ENCODE results near the gene SLC35F4.
"Not testable (repeated sequence)": the region's sequence is repeated elsewhere in the genome, so short reads cannot be mapped to it uniquely, and the experiment has no call there.

SLC35F4 gene

GRCh38 chr14:57797160-57797559 lies 68.7 kb downstream of the SLC35F4 start:
- no peak for DNase-seq (ENCODE audit: low spot score)

GRCh38 chr14:57796556-57796955 lies 69.3 kb downstream of the SLC35F4 start:
- DNase-seq (ENCODE audit: low spot score) = no peak

DNA sequence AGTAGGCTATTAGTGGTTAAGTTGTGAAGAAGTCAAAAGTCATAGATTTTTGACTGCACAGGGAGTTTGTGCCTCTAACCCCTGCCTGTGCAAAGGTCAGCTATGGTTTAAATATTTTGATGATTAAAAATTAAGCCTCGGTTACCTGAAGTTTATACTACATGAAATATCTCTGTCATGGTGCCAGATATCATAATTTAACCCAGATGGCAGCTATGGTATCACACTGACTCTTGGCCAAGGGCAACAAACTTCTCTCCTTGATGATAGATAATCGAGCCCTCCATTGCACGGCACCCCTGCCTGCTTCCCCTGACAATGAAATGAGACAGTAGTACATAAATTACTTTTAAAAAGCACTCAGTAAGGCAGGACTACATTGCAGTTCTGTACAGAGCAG lies 80.8 kb downstream of the SLC35F4 start:
- no peak for DNase-seq (ENCODE audit: low spot score)

GRCh38 chr14:57771801-57772200 lies 94.1 kb downstream of the SLC35F4 start:
- DNase-seq (ENCODE audit: low spot score) = no peak

- no peak for DNase-seq (ENCODE audit: low spot score)
Observed at GRCh38 chr14:57769863-57770523, 95.9 kb downstream of the SLC35F4 start.

DNA sequence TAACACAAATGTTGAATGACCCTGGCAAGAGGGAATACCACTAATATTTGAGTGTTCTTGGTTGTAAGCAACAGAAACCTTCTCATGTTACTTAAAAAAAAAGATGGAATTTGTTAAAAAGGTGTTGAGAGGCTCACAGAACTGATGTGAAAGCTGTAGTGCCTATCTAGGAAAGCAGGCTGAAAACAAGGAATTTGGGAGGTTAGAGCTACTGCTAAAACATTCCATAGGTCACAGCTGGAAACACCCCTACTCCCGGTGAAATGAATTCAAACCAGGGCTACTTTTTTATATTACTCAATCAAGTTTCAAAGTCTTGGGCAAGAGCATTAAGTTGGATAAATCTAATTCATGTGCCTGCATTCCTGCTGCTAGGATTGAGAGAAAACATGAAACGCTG lies 104.1 kb downstream of the SLC35F4 start:
- DNase-seq (ENCODE audit: low spot score) = no peak

DNA sequence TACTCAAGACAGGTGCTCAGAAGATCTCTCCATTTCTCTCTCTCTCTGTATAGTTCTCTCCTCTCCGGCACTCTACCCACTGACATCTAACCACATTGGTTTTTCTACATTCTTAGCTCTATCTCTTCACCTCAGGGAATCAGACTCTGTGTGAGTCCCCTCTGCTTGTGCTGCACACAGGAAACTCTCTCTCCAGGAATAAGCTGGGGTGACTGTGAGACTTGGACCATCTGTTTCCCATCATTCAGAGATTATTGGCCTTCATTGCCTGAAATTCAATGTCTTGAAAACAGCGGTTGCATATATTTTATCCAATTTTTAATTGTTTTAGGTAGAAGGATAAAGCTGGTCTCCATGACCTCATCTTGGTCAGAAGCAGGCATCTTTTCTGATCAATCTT lies 105.0 kb downstream of the SLC35F4 start:
- no peak for DNase-seq (ENCODE audit: low spot score)

DNA sequence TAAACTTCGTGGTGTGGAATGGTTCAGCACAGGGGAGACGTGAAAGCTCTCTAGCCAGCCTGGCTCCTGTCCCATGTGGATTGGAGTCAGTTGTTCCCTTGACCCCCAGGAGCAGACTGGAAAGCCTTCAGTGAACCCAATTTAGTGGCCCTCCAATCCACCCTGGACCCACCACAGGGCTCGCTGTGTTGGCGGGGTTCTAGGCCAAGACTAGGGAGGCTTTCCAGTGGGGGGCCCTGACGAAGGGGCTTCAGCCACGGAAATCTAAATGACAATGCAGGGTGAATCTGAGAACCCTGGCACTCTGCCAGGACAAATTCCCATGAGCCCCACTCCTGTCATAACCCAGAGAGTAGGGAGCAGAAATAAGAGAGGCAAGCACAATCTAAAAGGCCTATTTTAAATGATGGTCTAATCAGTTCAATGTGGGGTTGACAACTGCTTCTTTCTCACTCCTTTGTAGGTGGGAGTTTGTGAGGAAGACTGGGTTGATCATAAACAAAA lies 110.8 kb downstream of the SLC35F4 start:
- no peak for DNase-seq (ENCODE audit: low spot score)

DNA sequence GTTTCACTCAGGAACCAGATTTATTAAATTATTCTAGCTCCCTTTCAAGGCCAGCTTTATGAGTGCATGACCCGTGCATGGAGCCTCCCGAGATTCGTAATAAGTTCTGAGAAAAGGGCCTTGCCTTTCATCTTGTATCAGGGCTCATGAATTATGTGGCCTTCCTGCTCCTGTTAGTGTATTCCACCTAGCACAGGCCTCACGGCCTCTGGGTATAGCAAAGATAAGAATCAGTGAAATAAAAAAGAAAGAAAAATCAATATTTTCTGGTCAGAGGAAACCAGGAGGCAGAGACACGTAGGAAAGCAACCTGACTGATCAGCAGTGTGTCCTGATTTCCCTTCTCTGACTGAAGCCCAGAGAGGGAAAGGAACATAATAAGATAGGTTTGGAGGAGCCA lies 111.4 kb downstream of the SLC35F4 start:
- no peak for DNase-seq (ENCODE audit: low spot score)

DNA sequence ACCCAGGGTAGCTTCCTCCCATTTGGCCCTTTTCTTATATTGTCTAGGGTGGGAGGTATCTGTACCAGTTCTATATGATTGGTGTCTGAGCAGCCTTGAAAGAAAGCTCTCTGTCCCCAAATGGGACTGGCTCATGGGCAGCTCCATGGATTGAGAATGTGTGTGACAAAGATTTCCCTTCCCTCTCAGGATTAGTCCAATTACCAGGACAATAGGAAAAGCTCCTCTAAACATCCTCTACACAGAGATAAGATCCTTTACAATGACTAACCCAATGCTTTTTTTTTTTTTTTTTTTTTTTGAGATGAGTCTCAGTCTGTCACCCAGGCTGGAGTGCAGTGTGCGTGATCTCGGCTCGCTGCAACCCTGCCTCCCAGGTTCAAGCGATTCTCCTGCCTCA lies 112.1 kb downstream of the SLC35F4 start:
- DNase-seq (ENCODE audit: low spot score) = no peak

- not testable (repeated sequence) for DNase-seq (ENCODE audit: low spot score)
Observed at GRCh38 chr14:57752142-57752695, 113.7 kb downstream of the SLC35F4 start.

DNA sequence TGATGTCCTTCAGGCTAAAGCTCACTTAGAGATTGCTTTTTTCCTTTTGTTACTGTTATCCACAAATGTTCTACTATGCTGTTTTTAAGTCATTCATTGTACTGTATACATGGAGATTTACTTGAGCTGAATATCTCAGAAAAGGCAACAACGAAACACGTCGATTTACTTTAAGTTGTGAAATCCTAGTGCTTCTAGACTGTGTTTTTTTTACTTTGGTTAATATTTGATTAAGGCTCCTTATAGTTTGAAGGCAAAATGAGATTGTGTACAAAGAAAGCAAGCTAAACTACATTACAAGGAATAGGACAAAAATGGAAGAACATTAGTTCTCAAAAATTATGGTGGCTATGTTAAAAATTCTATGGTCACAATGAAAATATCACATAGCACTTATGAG lies 114.5 kb downstream of the SLC35F4 start:
- no peak for DNase-seq (ENCODE audit: low spot score)

GRCh38 chr14:57749267-57749666 lies 116.6 kb downstream of the SLC35F4 start:
- peak; percentile 64 for DNase-seq (ENCODE audit: low spot score)

GRCh38 chr14:57748279-57748678 lies 117.6 kb downstream of the SLC35F4 start:
- DNase-seq (ENCODE audit: low spot score) = no peak

DNA sequence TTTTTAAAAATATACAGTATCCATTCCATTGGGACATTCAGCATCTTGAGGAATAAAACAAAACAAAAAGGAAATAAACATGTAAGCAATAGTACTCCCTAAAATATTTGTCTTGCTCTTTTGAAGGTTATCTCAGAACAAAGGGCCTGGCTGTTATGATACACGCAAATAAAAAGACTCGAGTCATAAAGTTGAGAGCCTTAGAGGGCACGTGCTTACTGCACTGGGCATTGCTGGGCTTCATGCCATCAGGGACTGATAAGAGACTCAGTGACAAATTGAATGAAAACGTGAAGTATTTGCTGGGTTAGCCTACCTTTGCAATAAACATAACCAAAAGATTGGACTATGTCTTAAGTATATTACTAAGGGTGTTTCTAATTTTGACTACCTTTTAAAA lies 118.9 kb downstream of the SLC35F4 start:
- no peak for DNase-seq (ENCODE audit: low spot score)

GRCh38 chr14:57746563-57746962 lies 119.3 kb downstream of the SLC35F4 start:
- no peak for DNase-seq (ENCODE audit: low spot score)

- no peak for DNase-seq (ENCODE audit: low spot score)
Observed at GRCh38 chr14:57739516-57739915, 126.4 kb downstream of the SLC35F4 start.

DNA sequence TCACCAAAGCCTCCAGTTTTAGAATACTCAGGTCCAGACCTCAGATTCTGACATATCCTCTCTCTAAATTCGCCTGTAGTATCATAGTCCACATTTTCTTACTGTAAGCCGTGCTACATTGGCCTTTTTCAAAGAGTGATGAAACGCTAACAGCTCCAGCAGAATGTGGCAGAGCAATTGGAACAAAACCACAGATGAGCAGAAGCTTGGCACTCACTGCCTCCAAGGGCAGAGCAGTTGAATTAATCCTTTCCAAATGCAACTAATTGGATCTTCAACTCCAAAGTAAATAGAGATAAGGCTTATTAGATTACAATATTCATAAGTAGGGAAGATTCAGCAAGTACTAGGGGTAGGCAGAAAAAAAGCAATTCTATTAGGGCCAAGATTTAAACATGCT lies 128.3 kb downstream of the SLC35F4 start:
- no peak for DNase-seq (ENCODE audit: low spot score)

DNA sequence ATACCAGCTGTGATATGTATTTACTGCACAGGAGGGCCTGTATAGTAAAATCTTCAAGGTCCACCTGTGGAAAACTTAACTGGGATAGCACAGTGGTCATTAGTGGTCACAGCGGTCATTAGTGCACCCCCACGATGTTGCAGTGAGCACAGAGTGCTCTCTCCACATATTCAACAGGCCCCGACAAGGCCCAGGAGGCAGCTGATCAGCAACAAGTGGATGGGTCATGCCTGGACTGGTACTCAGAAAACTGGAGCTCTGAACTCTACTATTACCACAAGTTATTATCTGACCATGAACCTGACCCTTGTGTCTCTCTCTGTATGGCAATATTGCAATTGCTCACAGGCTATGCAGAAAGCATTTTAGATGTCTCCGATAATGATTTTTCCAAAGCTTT lies 129.5 kb downstream of the SLC35F4 start:
- no peak for DNase-seq (ENCODE audit: low spot score)

DNA sequence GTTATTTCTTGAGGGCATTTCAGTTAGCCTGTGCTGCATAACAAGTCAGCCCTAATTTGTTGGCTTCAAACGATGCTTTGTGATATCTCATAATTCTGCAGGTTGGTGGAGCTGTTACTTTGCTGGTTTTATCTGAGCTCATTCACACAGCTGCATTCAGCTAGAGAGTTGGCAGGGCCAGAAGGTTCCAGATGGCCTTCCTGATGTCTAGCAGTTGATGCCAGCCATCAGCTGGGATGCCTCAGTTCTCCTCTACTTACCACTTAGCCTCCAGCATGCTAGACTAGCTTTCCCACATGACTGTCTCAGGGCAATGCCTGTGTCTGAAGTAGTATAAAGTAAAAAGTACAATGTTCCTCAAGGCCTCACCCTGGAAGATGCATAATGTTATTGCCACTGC lies 130.6 kb downstream of the SLC35F4 start:
- DNase-seq (ENCODE audit: low spot score) = no peak

DNA sequence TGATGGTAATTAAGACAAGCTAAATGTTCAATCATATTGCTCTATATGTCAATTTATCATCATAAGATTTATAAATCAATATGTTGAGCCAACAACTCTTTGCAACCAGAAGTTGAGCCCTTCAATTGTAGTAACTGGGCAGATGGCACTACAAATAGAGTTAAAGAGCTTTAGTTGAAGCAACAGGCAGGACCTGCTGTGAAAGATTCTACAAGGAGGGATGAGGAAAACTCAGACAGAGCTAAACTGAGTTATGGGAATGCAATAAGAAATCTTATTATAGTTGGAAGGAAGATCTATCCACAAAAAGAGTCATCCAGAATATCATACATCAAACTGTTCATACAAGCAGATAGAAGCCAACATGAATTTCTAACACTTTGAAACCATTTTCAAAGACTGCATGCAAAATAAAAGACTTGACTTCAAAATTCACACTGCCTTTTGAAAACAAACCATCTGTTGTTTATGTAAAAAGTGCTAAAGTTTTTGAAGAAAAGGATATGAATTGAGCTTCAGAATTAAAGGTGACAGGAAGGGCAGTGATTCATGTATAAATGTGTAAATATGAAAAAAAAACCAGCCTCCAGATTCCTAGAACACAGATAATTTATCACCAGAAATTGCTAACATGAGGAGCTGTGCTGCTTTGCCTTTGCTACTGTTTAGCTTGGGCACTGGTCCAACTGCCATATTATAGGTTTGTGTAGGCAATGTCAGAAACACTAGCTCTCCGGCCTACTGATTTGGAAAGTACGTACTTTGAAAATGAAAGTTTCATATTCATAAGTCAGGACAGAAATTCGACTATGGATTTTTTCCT lies 133.2 kb downstream of the SLC35F4 start:
- DNase-seq (ENCODE audit: low spot score) = no peak

- DNase-seq (ENCODE audit: low spot score) = no peak
Observed at GRCh38 chr14:57729208-57730187, 136.4 kb downstream of the SLC35F4 start.

Data from RKO (cell line).